GM12878 (cell line): Measurements from ENCODE around the gene KRTAP10-10. TPM values are rescaled to one million over a fixed set of nuclear protein-coding genes. Genes with fewer than 3 reads are reported as not detected.

Experiments used
- ATAC-seq: fragments of 200-7000 bp; cut with Tn5 transposase; 3 replicates; pipeline ENCODE4 v1.9.1; 2020; ENCODE audit warnings: mild to moderate bottlenecking, moderate library complexity
- BruUV-seq: library from RNA; stranded (reverse); fragments of 400-500 nt; replicated peaks from 2 replicates; lab custom pipeline; 2021; lab: Mats Ljungman, UMichigan
- CTCF ChIA-PET: fragments of 300-600 bp; sonication (Branson Sonifier 250); formaldehyde crosslinking; extraction: SDS; loops from one replicate; lab custom pipeline; 2021; ENCODE audit warnings: inconsistent platforms; lab: Yijun Ruan, JAX
- POLR2A ChIA-PET: fragments of 350-600 bp; formaldehyde crosslinking; extraction: SDS; loops from one replicate; lab custom pipeline; 2021; ENCODE audit warnings: inconsistent platforms; lab: Charles Lee
- RAD21 ChIA-PET: fragments of 300-600 bp; sonication (Branson Sonifier 250); formaldehyde crosslinking; loops from one replicate; lab custom pipeline; 2023; ENCODE audit warnings: antibody characterized with exemption; ENCODE audit not compliant: unreplicated experiment; lab: Charles Lee
- SMC1A ChIA-PET: fragments of 300-600 bp; sonication (Branson Sonifier 250); formaldehyde crosslinking; loops from one replicate; lab custom pipeline; 2023; ENCODE audit not compliant: unreplicated experiment, uncharacterized antibody; lab: Charles Lee
- DNase-seq: peaks from one replicate; pipeline ENCODE4 v3.0.0-alpha.2; 2011; ENCODE audit warnings: low read depth, low spot score
- FAIRE-seq: peaks from 3 replicates; lab custom pipeline; 2011; peaks lifted over from hg19 to GRCh38; lab: Jason Lieb, UNC
- H2AFZ ChIP-seq: 2 replicates; pipeline ENCODE4 v1.6.0; 2011; ENCODE audit warnings: low read depth, low read length, control low read depth; ENCODE audit not compliant: control insufficient read depth
- H3K27ac ChIP-seq: 2 replicates; pipeline ENCODE4 v1.5.1; 2011; ENCODE audit warnings: control low read depth; ENCODE audit not compliant: control insufficient read depth, insufficient read depth
- H3K27me3 ChIP-seq, 2 experiments: replicated peaks in 1 of 2; 2 replicates each; pipeline versions ENCODE4 v1.6.0 to v1.6.1; 2011; ENCODE audit warnings: low read length in 1 of 2; ENCODE audit not compliant: control insufficient read depth in 2 of 2, insufficient read depth in 2 of 2
- H3K36me3 ChIP-seq, 2 experiments: 2 replicates each; pipeline ENCODE4 v1.5.1; 2011; ENCODE audit warnings: low read length in 1 of 2; ENCODE audit not compliant: control insufficient read depth in 2 of 2, insufficient read depth in 2 of 2
- H3K4me1 ChIP-seq: 2 replicates; pipeline ENCODE4 v1.6.1; 2011; ENCODE audit warnings: mild to moderate bottlenecking, low read length, moderate library complexity, mixed read lengths; ENCODE audit not compliant: control insufficient read depth, insufficient read depth
- H3K4me2 ChIP-seq: 2 replicates; pipeline ENCODE4 v1.6.0; 2011; ENCODE audit warnings: control low read depth; ENCODE audit not compliant: control insufficient read depth, insufficient read depth
- H3K4me3 ChIP-seq: fragments of 200-600 bp; sonication (generic); 2 replicates; pipeline ENCODE4 v1.5.1; 2016
- H3K79me2 ChIP-seq: 2 replicates; pipeline ENCODE4 v1.6.0; 2011; ENCODE audit warnings: low read length; ENCODE audit not compliant: control insufficient read depth, insufficient read depth
- H3K9ac ChIP-seq: 2 replicates; pipeline ENCODE4 v1.8.0; 2011; ENCODE audit warnings: low read length, control low read depth, mixed read lengths; ENCODE audit not compliant: control insufficient read depth, insufficient read depth
- H3K9me3 ChIP-seq: replicated peaks from 3 replicates; pipeline ENCODE4 v1.5.1; 2011; ENCODE audit warnings: mild to moderate bottlenecking, low read length; ENCODE audit not compliant: control insufficient read depth, insufficient read depth
- H4K20me1 ChIP-seq: 2 replicates; pipeline ENCODE4 v1.6.0; 2011; ENCODE audit not compliant: control insufficient read depth, insufficient read depth
- KAT2A ChIP-seq: conservative IDR thresholded peaks from 2 replicates; pipeline ENCODE4 v1.6.1; 2011; ENCODE audit warnings: low read depth, low read length; ENCODE audit not compliant: control insufficient read depth
- MXI1 ChIP-seq: fragments of 150-350 bp; IDR thresholded peaks from 2 replicates; pipeline ENCODE4 v1.6.1; 2011; ENCODE audit warnings: low read depth, mild to moderate bottlenecking, inconsistent platforms, low read length, improper control_type of control experiment
- RCOR1 ChIP-seq: conservative IDR thresholded peaks from 2 replicates; pipeline ENCODE4 v1.6.1; 2012; ENCODE audit warnings: low read depth, low read length, improper control_type of control experiment
- WGBS: methylation state at CpG from one replicate; pipeline ENCODE4 v1.1.6; 2016; ENCODE audit warnings: low lambda C conversion rate; ENCODE audit not compliant: insufficient replicate concordance, insufficient coverage; ENCODE audit errors: missing lambda C conversion rate; 5-methylcytosine and 5-hydroxymethylcytosine counted together
- in situ Hi-C: fragments of 300-500 bp; cut with MboI; formaldehyde crosslinking; loops from 9 replicates; pipeline ENCODE4 v1.14.3; 2018; ENCODE audit warnings: mixed read lengths
- intact Hi-C: fragments of 100-400 bp; cut with micrococcal nuclease; formaldehyde crosslinking; loops from one replicate; pipeline ENCODE4 v1.14.2; 2022; ENCODE audit not compliant: unreplicated experiment
- polyA plus RNA-seq, 11 experiments: library from polyadenylated mRNA; depleted of rRNA in 4 of 11; unstranded in 6 of 11; stranded (reverse) in 5 of 11; fragments of >200 nt; fragmentation: Nextera tagmentation in 4 of 11; fragmentation: Illumina TruSeq in 1 of 11; extraction: Ambion mirVana in 4 of 11; extraction: Trizol in 1 of 11; gene quantifications; 1 replicate in 1 of 11; 2 replicates in 10 of 11; pipeline versions ENCODE4 v1.2.1 to v1.2.3, GENCODE V29; 2011 to 2016; ENCODE audit warnings: inconsistent platforms in 2 of 11, missing spikeins in 2 of 11, low read depth in 1 of 11
- total RNA-seq, 4 experiments: library from RNA; depleted of rRNA in 3 of 4; stranded (reverse); fragments of >200 nt in 3 of 4; fragmentation: Illumina TruSeq in 1 of 4; extraction: Trizol in 1 of 4; gene quantifications; 2 replicates each; pipeline versions ENCODE4 v1.2.1 to v1.2.3, GENCODE V29; 2013 to 2021
- TF ChIP-seq, protein P1 (sequence below): fragments of 450-650 bp; IDR thresholded peaks from 2 replicates; pipeline ENCODE4 v1.6.1; 2018; ENCODE audit warnings: mild to moderate bottlenecking, low read depth, moderate library complexity; ENCODE audit not compliant: partially characterized antibody
- TF ChIP-seq, protein P2 (sequence below): fragments of 450-650 bp; IDR thresholded peaks from 2 replicates; pipeline ENCODE4 v1.6.1; 2018; ENCODE audit warnings: borderline replicate concordance, mild to moderate bottlenecking; ENCODE audit not compliant: partially characterized antibody

The KRTAP10-10 gene
- total and polyA plus RNA-seq, 10 of the 15 experiments (the other 5 are each of a cell fraction or from before 2014, with no cell fraction given), result not detected

DNA sequence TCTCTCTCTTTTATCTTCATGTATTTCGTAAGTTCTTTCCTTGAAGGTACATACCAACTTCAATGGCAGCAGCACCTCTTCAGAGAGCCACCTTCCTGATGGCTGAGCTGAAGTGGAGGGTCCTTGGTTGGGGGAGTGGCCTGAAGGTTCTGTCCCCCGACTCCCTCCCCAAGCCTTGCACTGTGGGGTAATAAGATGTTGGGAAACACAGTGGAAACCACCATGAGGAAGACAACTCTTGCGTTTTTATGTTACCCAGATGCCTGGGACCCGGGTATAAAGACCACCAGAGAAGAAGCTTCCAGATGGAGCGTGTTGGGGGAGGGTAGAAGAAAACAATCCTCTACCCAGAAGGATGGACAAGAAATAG, 21.4 kb downstream of the KRTAP10-10 start:
- Histone ChIP-seq H4K20me1 (no peaks in the 10 kb centered on the region), H3K27ac (no peak overlapping the region), H3K27me3 (no peaks in the 10 kb centered on the region), H3K9me3 (peaks cover 2% of the 10 kb centered on the region; the same call in 1 of the 3 replicates), H3K4me1 (no peaks in the 10 kb centered on the region), H3K36me3 (no peaks in the 10 kb centered on the region), H2AFZ (no peak overlapping the region), H3K4me2 (no peak overlapping the region), H3K79me2 (no peaks in the 10 kb centered on the region), H3K9ac (no peak overlapping the region), H3K4me3 (no peak overlapping the region)
- SMC1A ChIA-PET, result no interaction called here
- BruUV-seq, result no TSS peak
- in situ Hi-C loops (no loop called here), intact Hi-C loops (no loop called here)
- RAD21 ChIA-PET, result no interaction called here
- TF ChIP-seq KAT2A (no peak), RCOR1 (no peak), MXI1 (no peak)
- TF ChIP-seq, protein P1, sequence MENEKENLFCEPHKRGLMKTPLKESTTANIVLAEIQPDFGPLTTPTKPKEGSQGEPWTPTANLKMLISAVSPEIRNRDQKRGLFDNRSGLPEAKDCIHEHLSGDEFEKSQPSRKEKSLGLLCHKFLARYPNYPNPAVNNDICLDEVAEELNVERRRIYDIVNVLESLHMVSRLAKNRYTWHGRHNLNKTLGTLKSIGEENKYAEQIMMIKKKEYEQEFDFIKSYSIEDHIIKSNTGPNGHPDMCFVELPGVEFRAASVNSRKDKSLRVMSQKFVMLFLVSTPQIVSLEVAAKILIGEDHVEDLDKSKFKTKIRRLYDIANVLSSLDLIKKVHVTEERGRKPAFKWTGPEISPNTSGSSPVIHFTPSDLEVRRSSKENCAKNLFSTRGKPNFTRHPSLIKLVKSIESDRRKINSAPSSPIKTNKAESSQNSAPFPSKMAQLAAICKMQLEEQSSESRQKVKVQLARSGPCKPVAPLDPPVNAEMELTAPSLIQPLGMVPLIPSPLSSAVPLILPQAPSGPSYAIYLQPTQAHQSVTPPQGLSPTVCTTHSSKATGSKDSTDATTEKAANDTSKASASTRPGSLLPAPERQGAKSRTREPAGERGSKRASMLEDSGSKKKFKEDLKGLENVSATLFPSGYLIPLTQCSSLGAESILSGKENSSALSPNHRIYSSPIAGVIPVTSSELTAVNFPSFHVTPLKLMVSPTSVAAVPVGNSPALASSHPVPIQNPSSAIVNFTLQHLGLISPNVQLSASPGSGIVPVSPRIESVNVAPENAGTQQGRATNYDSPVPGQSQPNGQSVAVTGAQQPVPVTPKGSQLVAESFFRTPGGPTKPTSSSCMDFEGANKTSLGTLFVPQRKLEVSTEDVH, result no peak
- TF ChIP-seq, protein P2, sequence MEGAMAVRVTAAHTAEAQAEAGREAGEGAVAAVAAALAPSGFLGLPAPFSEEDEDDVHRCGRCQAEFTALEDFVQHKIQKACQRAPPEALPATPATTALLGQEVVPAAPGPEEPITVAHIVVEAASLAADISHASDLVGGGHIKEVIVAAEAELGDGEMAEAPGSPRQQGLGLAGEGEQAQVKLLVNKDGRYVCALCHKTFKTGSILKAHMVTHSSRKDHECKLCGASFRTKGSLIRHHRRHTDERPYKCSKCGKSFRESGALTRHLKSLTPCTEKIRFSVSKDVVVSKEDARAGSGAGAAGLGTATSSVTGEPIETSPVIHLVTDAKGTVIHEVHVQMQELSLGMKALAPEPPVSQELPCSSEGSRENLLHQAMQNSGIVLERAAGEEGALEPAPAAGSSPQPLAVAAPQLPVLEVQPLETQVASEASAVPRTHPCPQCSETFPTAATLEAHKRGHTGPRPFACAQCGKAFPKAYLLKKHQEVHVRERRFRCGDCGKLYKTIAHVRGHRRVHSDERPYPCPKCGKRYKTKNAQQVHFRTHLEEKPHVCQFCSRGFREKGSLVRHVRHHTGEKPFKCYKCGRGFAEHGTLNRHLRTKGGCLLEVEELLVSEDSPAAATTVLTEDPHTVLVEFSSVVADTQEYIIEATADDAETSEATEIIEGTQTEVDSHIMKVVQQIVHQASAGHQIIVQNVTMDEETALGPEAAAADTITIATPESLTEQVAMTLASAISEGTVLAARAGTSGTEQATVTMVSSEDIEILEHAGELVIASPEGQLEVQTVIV, result no peak
- ATAC-seq (no peak), FAIRE-seq (no peak), DNase-seq (no peak)
- CTCF ChIA-PET, result no interaction called here
- 12% methylated on average over 5 of the region's 5 CpGs for WGBS
- POLR2A ChIA-PET, result no interaction called here
